H1 (cell line): ENCODE measurements around the gene SLC2A11. TPM values are rescaled to one million over a fixed set of nuclear protein-coding genes. Genes with fewer than 3 reads are reported as not detected.

Experiments used
- ASH2L ChIP-seq: fragments of 200-600, 300-600 bp; sonication (generic); IDR thresholded peaks from one replicate; pipeline ENCODE4 v1.7.1; 2017; ENCODE audit warnings: low read length
- CHD1 ChIP-seq: IDR thresholded peaks from 2 replicates; pipeline ENCODE4 v1.6.1; 2012; ENCODE audit warnings: low read depth, low read length, improper control_type of control experiment
- CHD2 ChIP-seq: IDR thresholded peaks from 2 replicates; pipeline ENCODE4 v1.6.1; 2012; ENCODE audit warnings: low read length, improper control_type of control experiment
- NANOG ChIP-seq: IDR thresholded peaks from 2 replicates; pipeline ENCODE4 v1.6.1; 2011; ENCODE audit warnings: low read length, low read depth, mild to moderate bottlenecking, inconsistent platforms; ENCODE audit not compliant: insufficient read depth, poor library complexity, severe bottlenecking
- POLR2AphosphoS5 ChIP-seq: IDR thresholded peaks from 2 replicates; pipeline ENCODE4 v1.6.1; 2011; ENCODE audit warnings: low read depth, low read length
- SAP30 ChIP-seq: fragments of 300-600 bp; sonication (generic); IDR thresholded peaks from 2 replicates; pipeline ENCODE4 v1.7.1; 2012; ENCODE audit warnings: low read length, moderate library complexity, mild to moderate bottlenecking, inconsistent platforms; ENCODE audit not compliant: insufficient read depth, insufficient replicate concordance
- YY1 ChIP-seq: IDR thresholded peaks from 2 replicates; pipeline ENCODE4 v1.6.1; 2011; ENCODE audit warnings: low read depth, mild to moderate bottlenecking, low read length
- polyA plus RNA-seq, 7 experiments: library from polyadenylated mRNA; depleted of rRNA in 3 of 7; stranded (reverse) in 5 of 7; unstranded in 2 of 7; fragments of >200 nt in 5 of 7; fragments of 200-250 nt in 2 of 7; gene quantifications; 1 replicate in 5 of 7; 2 replicates in 1 of 7; 4 replicates in 1 of 7; pipeline versions ENCODE4 v1.2.1 to v1.2.3, GENCODE V29; 2011 to 2013; ENCODE audit warnings: missing spikeins in 2 of 7, mixed read lengths in 2 of 7
- total RNA-seq: library from RNA; stranded (reverse); fragmentation: NEBNext Ultra II Directional; extraction: Animal tissue kit (Norgen Biotek cat#: 25700); gene quantifications from 2 replicates; pipeline ENCODE4 v1.2.1, GENCODE V29; 2021

SLC2A11 gene
- total and polyA plus RNA-seq, 2 of the 8 experiments (the other 6 are each of a cell fraction or from before 2014, with no cell fraction given) = 10.7 to 12.5 TPM

DNA sequence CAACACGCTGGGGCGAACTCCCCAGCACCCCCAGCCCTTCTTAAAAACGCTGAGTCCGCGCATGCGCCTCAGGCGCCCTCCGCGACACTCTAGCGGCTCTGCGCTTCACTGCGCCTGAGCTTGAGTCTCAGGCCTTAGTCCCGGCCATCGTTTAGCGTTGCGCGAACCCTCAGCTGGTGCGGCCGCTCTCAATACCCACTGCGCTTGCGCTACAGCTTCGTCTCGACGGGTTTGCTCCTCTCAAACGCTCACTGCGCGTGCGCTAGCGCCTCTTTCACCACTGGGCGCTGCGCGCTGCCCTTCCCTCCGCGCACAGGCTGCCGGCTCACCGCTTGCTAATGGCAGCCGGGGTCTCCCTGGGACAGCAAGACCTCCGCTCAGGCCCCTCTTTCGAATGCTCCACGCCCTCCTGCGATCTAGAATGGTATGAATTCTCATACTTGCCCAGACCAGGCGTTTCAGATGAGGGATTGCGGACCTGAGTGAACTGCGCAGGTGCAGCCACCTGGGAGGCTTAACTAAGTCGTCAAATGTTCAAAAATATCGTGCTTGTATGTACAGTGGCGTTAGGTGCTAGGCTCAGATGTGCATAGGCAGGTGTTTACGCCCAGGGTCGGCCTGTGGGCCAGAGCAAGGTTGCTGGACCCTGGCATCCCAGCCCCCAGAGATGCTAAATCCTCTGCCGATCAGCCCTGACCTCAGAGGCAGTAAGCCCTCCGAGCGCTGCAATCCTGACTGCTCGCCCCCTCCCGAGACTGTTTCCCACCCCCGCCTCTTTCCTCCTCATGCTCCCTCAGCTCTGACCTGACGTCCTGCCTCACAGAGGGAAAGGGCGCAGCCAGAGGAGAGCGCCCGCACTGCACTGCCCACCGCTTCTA lies at the start of gene SLC2A11 (continued):
- TF ChIP-seq CHD2 (0 out of 2 replicates have a peak, but pooled peaks have one; percentile 30), YY1 (peak; percentile 77), NANOG (no peak), CHD1 (no peak), SAP30 (peak; percentile 30), ASH2L (peak; percentile 19), POLR2AphosphoS5 (peak; percentile 51; the same call in 1 of the 2 replicates)
